ACC112 (cell line): ENCODE data around the gene PRRG2.

ENCODE experiments used
- H2AFZ ChIP-seq: fragments of 200-600 bp; sonication (generic); one replicate; pipeline ENCODE4 v1.6.0; 2017; ENCODE audit warnings: antibody characterized with exemption, low read length; ENCODE audit not compliant: unreplicated experiment
- H3K27ac ChIP-seq: fragments of 200-600 bp; sonication (generic); 2 replicates; pipeline ENCODE4 v1.5.1; 2014; ENCODE audit warnings: low read depth, mild to moderate bottlenecking, antibody characterized with exemption, low read length, moderate library complexity
- H3K27me3 ChIP-seq: fragments of 200-600 bp; sonication (generic); 2 replicates; pipeline ENCODE4 v1.6.1; 2014; ENCODE audit warnings: mild to moderate bottlenecking, antibody characterized with exemption, low read length, moderate library complexity, mixed read lengths; ENCODE audit not compliant: insufficient read depth
- H3K36me3 ChIP-seq: fragments of 200-600 bp; sonication (generic); 2 replicates; pipeline ENCODE4 v1.6.1; 2016; ENCODE audit warnings: mild to moderate bottlenecking, antibody characterized with exemption, low read length, moderate library complexity, mixed read lengths; ENCODE audit not compliant: insufficient read depth
- H3K4me1 ChIP-seq: fragments of 200-600 bp; sonication (generic); one replicate; pipeline ENCODE4 v1.6.1; 2016; ENCODE audit warnings: low read length, mixed read lengths; ENCODE audit not compliant: insufficient read depth, unreplicated experiment, control insufficient read depth
- H3K4me3 ChIP-seq: fragments of 200-600 bp; sonication (generic); 2 replicates; pipeline ENCODE4 v1.5.1; 2014; ENCODE audit warnings: mild to moderate bottlenecking, low read depth, low read length
- H3K79me2 ChIP-seq: fragments of 200-600 bp; sonication (generic); one replicate; pipeline ENCODE4 v1.6.0; 2016; ENCODE audit warnings: low read length; ENCODE audit not compliant: control insufficient read depth, unreplicated experiment, insufficient read depth

Gene PRRG2

DNA sequence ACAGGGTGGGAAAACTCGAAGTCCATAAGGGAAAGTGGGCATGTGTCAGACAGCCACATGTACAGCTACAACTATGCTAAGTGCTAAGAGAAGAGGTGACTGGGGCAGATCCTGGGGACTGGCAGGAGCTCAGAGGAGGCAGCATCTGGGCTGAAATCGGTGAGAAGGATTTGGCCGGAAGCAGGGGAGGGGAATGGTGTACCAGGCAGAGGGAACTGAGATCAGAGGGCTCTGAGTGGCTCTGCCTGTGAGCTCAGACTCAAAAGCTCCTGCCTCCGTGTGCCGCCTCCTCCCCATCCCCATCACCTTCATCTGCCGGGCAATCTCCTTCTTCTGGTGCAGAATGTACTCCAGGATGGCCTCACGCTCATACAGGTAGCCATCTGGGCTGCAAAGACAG is 22.5 kb upstream of the PRRG2 start:
- H3K79me2 ChIP-seq, result peaks cover under 1% of the 10 kb centered on the region
- no peak overlapping the region for H3K27ac ChIP-seq
- no peaks in the 10 kb centered on the region for H3K27me3 ChIP-seq
- peaks cover 7% of the 10 kb centered on the region for H3K4me1 ChIP-seq
- no peak overlapping the region for H3K4me3 ChIP-seq
- peaks cover 3% of the 10 kb centered on the region; the same call in 1 of the 2 replicates for H3K36me3 ChIP-seq
- H2AFZ ChIP-seq, result no peak overlapping the region

DNA sequence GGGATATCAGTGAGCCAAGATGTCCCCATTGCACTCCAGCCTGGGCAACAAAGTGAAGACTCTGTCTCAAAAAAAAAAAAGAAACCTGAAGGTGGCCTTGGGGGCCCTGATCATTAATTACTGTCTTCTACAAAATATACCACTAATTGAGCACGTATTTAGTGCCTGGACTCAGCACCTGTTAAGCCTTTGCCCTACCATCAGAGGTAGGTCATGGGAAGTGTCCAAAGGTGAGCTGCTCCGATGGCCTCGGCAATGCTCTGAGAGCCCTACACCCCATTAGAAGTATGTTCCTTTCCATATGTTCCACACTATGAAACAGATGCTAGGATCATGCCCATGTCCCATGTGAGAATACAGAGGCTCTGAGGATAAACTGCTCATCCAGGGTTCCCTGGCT is 21.7 kb upstream of the PRRG2 start:
- Histone ChIP-seq H2AFZ (no peak overlapping the region), H3K4me1 (no peaks in the 10 kb centered on the region), H3K4me3 (no peak overlapping the region), H3K79me2 (peaks cover 6% of the 10 kb centered on the region), H3K27me3 (no peaks in the 10 kb centered on the region), H3K27ac (no peak overlapping the region), H3K36me3 (peaks cover 3% of the 10 kb centered on the region; the same call in 1 of the 2 replicates)

DNA sequence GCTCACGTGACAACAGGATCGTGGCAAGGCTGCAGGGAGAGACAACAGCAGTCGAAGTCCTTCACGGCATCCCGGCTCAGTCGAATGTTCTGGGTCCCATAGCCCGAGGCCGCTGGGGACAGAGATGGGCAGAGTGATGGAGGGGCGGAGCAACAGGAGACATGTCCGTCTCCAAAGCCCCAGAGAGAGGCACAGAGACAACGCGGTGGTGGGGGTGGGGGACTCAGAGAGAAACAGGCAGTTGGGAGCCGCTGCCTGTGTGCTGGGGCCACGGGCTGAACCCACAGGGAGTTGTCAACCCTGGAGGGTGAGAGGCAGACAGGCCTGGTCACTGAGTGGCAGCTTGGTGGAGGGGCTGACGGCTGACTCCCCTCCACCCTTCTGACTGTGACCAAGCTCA is 21.2 kb upstream of the PRRG2 start:
- Histone ChIP-seq H3K4me3 (no peak overlapping the region), H3K79me2 (peaks cover 9% of the 10 kb centered on the region), H3K4me1 (no peaks in the 10 kb centered on the region), H2AFZ (no peak overlapping the region), H3K27me3 (no peaks in the 10 kb centered on the region), H3K36me3 (peaks cover 3% of the 10 kb centered on the region; the same call in 1 of the 2 replicates), H3K27ac (no peak overlapping the region)

DNA sequence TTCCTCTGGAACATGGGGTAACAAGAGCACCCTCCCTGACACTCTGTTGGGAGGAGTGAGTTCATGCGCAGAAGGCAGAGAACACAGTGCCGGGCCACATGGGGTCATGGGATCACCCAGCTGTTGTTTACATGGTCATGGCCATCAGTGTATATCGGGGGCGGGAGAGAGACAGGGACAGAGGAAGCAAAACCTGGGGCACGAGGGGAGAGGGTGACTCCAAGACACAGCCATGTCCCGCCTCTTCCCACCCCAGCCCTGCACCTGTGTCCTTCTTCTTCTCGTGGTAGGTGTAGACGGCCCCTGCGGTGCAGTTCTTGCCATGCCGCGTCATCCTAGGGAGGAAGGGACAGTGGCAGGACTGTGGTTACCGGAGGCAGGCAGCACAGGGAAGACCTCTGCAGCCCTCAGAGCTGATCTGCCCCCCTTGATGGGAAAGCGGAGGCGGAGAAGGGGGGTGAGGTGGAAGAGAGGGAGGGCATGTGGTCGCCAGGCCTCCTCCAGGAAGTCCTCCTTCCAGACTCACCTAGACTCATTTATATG is 20.7 kb upstream of the PRRG2 start:
- H3K36me3 ChIP-seq, result peaks cover 3% of the 10 kb centered on the region; the same call in 1 of the 2 replicates
- H3K27ac ChIP-seq, result no peak overlapping the region
- H3K4me1 ChIP-seq, result no peaks in the 10 kb centered on the region
- H3K79me2 ChIP-seq, result peaks cover 9% of the 10 kb centered on the region
- no peak overlapping the region for H2AFZ ChIP-seq
- H3K4me3 ChIP-seq, result no peak overlapping the region
- H3K27me3 ChIP-seq, result no peaks in the 10 kb centered on the region

DNA sequence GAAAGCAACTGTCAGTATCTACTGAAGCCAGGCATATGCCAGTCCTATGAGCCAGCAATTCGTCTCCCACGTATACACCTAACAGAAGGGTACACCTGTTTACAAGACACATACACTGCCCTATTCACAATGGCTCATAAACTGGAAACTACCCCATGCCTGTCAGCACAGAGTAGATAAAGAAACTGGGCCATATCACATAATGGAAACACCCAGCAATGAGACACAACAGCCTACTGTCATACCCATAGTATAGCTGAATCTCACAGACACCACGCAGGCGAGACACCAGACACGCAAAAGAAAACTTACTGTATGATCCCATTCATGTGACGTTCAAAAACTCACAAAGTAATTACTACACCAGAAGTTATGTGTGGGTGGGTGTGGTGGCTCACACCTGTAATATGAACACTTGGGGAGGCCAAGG is 16.5 kb upstream of the PRRG2 start:
- H3K36me3 ChIP-seq, result no peaks in the 10 kb centered on the region
- H3K79me2 ChIP-seq, result peaks cover 17% of the 10 kb centered on the region
- no peak overlapping the region for H3K27ac ChIP-seq
- no peak overlapping the region for H3K4me3 ChIP-seq
- H3K27me3 ChIP-seq, result no peaks in the 10 kb centered on the region
- no peak overlapping the region for H2AFZ ChIP-seq
- H3K4me1 ChIP-seq, result no peaks in the 10 kb centered on the region

DNA sequence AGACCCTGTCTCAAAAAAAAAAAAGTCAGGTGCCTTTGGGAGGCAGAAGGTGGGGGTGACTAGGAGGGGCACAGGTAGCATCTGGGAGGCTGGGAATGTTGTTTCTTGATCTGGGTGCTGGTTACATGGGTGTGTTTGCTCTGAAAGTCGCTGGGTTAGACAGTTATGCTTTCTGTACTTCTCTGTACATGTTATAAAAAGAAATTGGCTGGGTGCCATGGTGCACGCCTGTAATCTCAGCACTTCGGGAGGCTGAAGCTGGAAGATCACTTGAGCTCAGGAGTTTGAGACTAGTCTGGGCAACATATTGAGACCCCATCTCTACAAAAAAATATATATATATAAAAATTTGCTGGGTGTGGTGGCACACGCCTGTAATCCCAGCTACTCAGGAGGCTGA is 15.9 kb upstream of the PRRG2 start:
- Histone ChIP-seq H3K79me2 (peaks cover 17% of the 10 kb centered on the region), H3K4me1 (no peaks in the 10 kb centered on the region)

DNA sequence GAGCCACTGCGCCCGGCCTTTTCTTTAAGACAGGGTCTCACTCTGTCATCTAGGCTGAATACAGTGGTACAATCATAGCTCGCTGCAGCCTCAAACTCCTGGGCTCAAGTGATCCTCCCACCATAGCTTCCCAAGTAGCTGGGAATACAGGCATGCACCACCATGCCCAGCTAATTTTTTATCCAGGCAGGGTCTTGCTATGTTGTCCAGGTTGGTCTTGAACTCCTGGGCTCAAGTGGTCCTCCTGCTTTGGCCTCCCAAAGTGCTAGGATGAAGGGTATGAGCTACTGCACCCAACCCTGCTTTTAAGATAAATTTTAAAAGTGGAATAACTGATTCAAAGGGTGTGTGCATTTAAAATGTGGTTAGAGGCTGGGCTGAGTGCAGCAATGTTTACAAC is 14.8 kb upstream of the PRRG2 start:
- Histone ChIP-seq H2AFZ (no peak overlapping the region), H3K79me2 (peaks cover 19% of the 10 kb centered on the region), H3K4me1 (no peaks in the 10 kb centered on the region), H3K27me3 (no peaks in the 10 kb centered on the region), H3K36me3 (no peaks in the 10 kb centered on the region), H3K27ac (no peak overlapping the region), H3K4me3 (no peak overlapping the region)

More for the DNA sequence above, 15.9 kb upstream of the PRRG2 start:
- no peak overlapping the region for H2AFZ ChIP-seq
- no peak overlapping the region for H3K4me3 ChIP-seq
- no peaks in the 10 kb centered on the region for H3K36me3 ChIP-seq
- no peaks in the 10 kb centered on the region for H3K27me3 ChIP-seq
- no peak overlapping the region for H3K27ac ChIP-seq

DNA sequence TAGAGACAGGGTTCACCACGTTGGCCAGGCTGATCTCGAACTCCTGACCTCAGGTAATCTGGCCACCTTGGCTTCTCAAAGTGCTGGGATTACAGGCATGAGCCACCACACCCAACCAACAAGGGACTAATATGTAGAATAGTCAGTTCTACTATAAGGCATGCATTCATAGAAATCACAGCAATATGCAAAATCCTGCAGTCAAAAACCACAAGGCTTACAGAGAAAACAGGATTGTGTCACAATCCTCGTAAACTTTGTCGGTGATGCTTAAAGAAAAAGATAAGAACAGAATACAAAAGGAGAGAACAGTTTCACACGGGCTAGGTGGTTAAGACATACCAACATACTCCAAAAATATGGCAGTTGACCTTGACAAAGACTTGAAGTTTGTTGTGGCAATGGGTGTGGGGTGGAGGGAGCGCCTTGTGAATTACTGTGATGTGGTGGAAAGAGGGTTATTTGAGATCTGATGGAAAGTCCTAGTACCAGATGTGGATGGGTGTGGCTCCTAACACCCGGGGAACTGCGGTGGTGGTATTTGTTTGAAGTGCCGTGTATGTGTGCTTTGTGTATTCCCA is 13.2 kb upstream of the PRRG2 start:
- no peak overlapping the region for H2AFZ ChIP-seq
- H3K4me1 ChIP-seq, result no peaks in the 10 kb centered on the region
- no peak overlapping the region for H3K4me3 ChIP-seq
- H3K27me3 ChIP-seq, result no peaks in the 10 kb centered on the region
- no peak overlapping the region for H3K27ac ChIP-seq
- H3K36me3 ChIP-seq, result no peaks in the 10 kb centered on the region
- H3K79me2 ChIP-seq, result peaks cover 20% of the 10 kb centered on the region

DNA sequence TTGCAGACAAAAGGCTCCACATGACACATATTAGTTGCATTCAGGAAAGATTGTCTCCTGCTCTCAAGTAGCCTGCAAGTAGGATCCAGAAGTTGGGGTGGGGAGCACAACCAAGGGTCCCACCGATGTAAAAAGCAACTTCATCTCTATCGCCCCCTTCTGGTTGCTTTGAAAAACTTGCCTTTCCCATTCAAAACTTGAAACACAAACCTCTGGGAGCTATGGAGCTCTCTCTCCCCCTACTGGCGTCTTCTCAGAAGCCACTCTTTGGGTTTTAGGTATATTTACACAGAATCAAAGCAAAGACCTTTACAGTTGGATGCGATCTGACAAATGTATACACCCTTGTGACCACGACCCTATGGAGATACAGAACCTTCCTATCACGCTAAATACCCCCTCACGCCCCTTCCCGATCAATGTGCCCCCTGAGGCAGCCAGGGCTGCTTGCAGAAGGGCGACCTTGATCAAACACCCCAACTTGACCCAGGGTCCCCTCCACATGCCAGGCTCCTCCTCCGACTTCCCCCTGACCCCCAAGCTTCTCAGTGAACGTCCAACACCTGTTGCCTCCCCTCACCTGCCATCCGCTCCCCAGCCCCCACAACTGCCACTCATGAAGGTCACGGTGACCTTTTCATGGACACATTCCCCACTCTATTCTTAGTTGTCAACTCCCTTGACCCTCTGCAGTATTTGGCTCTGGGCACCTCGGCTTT is 10.8 kb upstream of the PRRG2 start:
- Histone ChIP-seq H3K27me3 (no peaks in the 10 kb centered on the region), H3K4me1 (no peaks in the 10 kb centered on the region), H3K4me3 (no peak overlapping the region), H3K79me2 (peaks cover 11% of the 10 kb centered on the region), H3K27ac (no peak overlapping the region), H2AFZ (no peak overlapping the region), H3K36me3 (no peaks in the 10 kb centered on the region)

DNA sequence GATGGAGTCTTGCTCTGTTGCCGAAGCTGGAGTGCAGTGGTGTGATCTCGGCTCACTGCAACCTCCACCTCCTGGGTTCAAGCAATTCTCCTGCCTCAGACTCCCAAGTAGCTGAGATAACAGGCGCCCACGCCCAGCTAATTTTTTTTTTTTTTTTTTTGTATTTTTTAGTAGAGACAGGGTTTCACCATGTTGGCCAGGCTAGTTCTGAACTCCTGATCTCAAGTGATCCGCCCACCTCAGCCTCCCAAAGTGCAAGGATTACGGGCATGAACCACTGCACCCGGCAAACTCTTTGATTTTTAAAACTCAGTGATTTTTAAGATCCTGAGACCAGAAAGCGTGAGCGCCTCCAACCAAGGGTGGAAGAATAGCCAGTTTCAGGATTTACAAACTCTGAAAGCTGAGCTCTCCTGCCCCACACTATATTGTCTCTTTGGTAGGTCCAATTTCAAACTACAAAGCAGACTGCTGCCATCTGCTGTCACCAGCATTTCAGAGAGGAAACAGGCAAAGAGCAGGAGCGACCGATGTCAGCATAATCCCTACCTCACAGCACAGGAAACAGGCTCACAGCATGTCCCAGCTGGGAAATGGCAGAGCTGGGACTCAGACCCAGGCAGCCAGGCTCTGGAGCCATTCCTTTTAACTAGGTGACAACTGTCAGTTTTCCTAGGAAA is 10.0 kb upstream of the PRRG2 start:
- no peaks in the 10 kb centered on the region for H3K27me3 ChIP-seq
- no peak overlapping the region for H3K4me3 ChIP-seq
- peaks cover 11% of the 10 kb centered on the region for H3K79me2 ChIP-seq
- H3K36me3 ChIP-seq, result no peaks in the 10 kb centered on the region
- H2AFZ ChIP-seq, result no peak overlapping the region
- H3K4me1 ChIP-seq, result no peaks in the 10 kb centered on the region
- no peak overlapping the region for H3K27ac ChIP-seq
